Measurements from ENCODE around the gene MTX1. TPM values are rescaled to one million over a fixed set of nuclear protein-coding genes. Genes with fewer than 3 reads are reported as not detected.

The MTX1 gene
- total and polyA plus RNA-seq, 9 of the 15 experiments (the other 6 are each of a cell fraction or from before 2014, with no cell fraction given) = 29.1 to 98.4 (median 66.9) TPM

DNA sequence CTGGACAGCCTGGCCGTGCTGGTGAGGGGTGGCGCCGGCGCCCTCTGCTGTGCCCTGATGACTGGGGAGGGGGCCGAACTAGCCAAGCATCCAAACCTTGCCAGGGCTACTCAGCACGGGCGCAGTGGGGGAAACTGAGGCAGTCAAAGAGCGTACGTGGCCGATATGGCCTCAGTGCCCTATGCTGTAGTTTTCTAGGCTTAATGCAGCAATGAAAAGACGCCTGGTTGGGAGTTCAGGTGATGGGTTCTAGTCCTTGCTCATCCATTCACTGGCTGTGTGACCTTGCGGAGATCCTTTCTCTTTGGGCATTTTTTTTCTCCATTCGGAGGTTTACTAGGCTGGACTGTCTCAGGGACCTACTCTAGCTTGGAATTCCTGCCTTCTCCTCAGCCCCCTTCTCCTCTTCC, 822 bp downstream of the MTX1 start (continued):
- no peak for TF ChIP-seq CCAR2 (IDR thresholded peaks at IDR 0.05; ENCODE audit: low read depth, low read length)
- no peak for TF ChIP-seq MAZ (CRISPR knock-in tag; conservative IDR thresholded peaks at IDR 0.05 in 1 of 2, IDR thresholded peaks at IDR 0.05 in 1 of 2)
- peak; percentile 100 for TF ChIP-seq PHF20 (IDR thresholded peaks at IDR 0.05; ENCODE audit: partially characterized antibody)
- no peak for TF ChIP-seq ZNF707 (CRISPR knock-in tag; conservative IDR thresholded peaks at IDR 0.05)
- TF ChIP-seq, protein P1, sequence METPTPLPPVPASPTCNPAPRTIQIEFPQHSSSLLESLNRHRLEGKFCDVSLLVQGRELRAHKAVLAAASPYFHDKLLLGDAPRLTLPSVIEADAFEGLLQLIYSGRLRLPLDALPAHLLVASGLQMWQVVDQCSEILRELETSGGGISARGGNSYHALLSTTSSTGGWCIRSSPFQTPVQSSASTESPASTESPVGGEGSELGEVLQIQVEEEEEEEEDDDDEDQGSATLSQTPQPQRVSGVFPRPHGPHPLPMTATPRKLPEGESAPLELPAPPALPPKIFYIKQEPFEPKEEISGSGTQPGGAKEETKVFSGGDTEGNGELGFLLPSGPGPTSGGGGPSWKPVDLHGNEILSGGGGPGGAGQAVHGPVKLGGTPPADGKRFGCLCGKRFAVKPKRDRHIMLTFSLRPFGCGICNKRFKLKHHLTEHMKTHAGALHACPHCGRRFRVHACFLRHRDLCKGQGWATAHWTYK (CRISPR knock-in tag; IDR thresholded peaks at IDR 0.05) = 0 out of 2 replicates have a peak, but pooled peaks have one; percentile 18
- TF ChIP-seq CBX1 (IDR thresholded peaks at IDR 0.05; ENCODE audit: low read depth) = no peak
- no peak for TF ChIP-seq ZNF764 (CRISPR knock-in tag; IDR thresholded peaks at IDR 0.05; ENCODE audit: low read depth)
- TF ChIP-seq HDGF (IDR thresholded peaks at IDR 0.05) = no peak
- no peak for TF ChIP-seq HNRNPH1 (optimal IDR thresholded peaks at IDR 0.05; ENCODE audit: low read depth, low read length)
- TF ChIP-seq TEAD1 (CRISPR knock-in tag; IDR thresholded peaks at IDR 0.05) = no peak
- no peak for TF ChIP-seq MBD2 (IDR thresholded peaks at IDR 0.05; ENCODE audit: borderline replicate concordance, low read depth)
- no peak for TF ChIP-seq BCL6 (CRISPR knock-in tag; IDR thresholded peaks at IDR 0.05)
- no peak for TF ChIP-seq CHD2 (IDR thresholded peaks at IDR 0.05; ENCODE audit: low read depth, low read length)
- no peak for TF ChIP-seq CEBPB (tag; IDR thresholded peaks at IDR 0.05)
- TF ChIP-seq SUPT5H (IDR thresholded peaks at IDR 0.05) = no peak
- no peak for TF ChIP-seq HDAC6 (IDR thresholded peaks at IDR 0.05; ENCODE audit: low read depth, low read length)
- TF ChIP-seq ZBED1 (IDR thresholded peaks at IDR 0.05) = no peak
- TF ChIP-seq, protein P2, sequence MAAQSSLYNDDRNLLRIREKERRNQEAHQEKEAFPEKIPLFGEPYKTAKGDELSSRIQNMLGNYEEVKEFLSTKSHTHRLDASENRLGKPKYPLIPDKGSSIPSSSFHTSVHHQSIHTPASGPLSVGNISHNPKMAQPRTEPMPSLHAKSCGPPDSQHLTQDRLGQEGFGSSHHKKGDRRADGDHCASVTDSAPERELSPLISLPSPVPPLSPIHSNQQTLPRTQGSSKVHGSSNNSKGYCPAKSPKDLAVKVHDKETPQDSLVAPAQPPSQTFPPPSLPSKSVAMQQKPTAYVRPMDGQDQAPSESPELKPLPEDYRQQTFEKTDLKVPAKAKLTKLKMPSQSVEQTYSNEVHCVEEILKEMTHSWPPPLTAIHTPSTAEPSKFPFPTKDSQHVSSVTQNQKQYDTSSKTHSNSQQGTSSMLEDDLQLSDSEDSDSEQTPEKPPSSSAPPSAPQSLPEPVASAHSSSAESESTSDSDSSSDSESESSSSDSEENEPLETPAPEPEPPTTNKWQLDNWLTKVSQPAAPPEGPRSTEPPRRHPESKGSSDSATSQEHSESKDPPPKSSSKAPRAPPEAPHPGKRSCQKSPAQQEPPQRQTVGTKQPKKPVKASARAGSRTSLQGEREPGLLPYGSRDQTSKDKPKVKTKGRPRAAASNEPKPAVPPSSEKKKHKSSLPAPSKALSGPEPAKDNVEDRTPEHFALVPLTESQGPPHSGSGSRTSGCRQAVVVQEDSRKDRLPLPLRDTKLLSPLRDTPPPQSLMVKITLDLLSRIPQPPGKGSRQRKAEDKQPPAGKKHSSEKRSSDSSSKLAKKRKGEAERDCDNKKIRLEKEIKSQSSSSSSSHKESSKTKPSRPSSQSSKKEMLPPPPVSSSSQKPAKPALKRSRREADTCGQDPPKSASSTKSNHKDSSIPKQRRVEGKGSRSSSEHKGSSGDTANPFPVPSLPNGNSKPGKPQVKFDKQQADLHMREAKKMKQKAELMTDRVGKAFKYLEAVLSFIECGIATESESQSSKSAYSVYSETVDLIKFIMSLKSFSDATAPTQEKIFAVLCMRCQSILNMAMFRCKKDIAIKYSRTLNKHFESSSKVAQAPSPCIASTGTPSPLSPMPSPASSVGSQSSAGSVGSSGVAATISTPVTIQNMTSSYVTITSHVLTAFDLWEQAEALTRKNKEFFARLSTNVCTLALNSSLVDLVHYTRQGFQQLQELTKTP (IDR thresholded peaks at IDR 0.05; ENCODE audit: low read depth in 1 of 2, partially characterized antibody in 2 of 2) = peak in 1 of 2 experiments; percentile 29
- TF ChIP-seq ARHGAP35 (IDR thresholded peaks at IDR 0.05; ENCODE audit: partially characterized antibody) = no peak
- TF ChIP-seq, protein P3, sequence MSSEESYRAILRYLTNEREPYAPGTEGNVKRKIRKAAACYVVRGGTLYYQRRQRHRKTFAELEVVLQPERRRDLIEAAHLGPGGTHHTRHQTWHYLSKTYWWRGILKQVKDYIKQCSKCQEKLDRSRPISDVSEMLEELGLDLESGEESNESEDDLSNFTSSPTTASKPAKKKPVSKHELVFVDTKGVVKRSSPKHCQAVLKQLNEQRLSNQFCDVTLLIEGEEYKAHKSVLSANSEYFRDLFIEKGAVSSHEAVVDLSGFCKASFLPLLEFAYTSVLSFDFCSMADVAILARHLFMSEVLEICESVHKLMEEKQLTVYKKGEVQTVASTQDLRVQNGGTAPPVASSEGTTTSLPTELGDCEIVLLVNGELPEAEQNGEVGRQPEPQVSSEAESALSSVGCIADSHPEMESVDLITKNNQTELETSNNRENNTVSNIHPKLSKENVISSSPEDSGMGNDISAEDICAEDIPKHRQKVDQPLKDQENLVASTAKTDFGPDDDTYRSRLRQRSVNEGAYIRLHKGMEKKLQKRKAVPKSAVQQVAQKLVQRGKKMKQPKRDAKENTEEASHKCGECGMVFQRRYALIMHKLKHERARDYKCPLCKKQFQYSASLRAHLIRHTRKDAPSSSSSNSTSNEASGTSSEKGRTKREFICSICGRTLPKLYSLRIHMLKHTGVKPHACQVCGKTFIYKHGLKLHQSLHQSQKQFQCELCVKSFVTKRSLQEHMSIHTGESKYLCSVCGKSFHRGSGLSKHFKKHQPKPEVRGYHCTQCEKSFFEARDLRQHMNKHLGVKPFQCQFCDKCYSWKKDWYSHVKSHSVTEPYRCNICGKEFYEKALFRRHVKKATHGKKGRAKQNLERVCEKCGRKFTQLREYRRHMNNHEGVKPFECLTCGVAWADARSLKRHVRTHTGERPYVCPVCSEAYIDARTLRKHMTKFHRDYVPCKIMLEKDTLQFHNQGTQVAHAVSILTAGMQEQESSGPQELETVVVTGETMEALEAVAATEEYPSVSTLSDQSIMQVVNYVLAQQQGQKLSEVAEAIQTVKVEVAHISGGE (CRISPR knock-in tag; IDR thresholded peaks at IDR 0.05) = no peak
- TF ChIP-seq EWSR1 (IDR thresholded peaks at IDR 0.05; ENCODE audit: borderline replicate concordance, low read depth, partially characterized antibody) = no peak

Data from K562 (cell line).